Keratinocyte (primary cell): ENCODE data around the gene TRAPPC2L.

Source experiments
- EZH2 ChIP-seq: IDR thresholded peaks from one replicate; pipeline ENCODE4 v1.6.1; 2012; ENCODE audit warnings: inconsistent platforms, mild to moderate bottlenecking, low read length, moderate library complexity
- TF ChIP-seq, protein P1 (sequence below), 3 experiments: IDR thresholded peaks in 1 of 3; conservative IDR thresholded peaks in 1 of 3; optimal IDR thresholded peaks in 1 of 3; 2 replicates in 2 of 3; 3 replicates in 1 of 3; pipeline versions ENCODE3 to v1.5.1; 2011; ENCODE audit warnings: low read length in 3 of 3, mild to moderate bottlenecking in 3 of 3, moderate library complexity in 2 of 3, control low read depth in 1 of 3, inconsistent platforms in 1 of 3; ENCODE audit not compliant: insufficient read depth in 2 of 3; ENCODE audit errors: extremely low read depth in 1 of 3

- TF ChIP-seq, protein P1, sequence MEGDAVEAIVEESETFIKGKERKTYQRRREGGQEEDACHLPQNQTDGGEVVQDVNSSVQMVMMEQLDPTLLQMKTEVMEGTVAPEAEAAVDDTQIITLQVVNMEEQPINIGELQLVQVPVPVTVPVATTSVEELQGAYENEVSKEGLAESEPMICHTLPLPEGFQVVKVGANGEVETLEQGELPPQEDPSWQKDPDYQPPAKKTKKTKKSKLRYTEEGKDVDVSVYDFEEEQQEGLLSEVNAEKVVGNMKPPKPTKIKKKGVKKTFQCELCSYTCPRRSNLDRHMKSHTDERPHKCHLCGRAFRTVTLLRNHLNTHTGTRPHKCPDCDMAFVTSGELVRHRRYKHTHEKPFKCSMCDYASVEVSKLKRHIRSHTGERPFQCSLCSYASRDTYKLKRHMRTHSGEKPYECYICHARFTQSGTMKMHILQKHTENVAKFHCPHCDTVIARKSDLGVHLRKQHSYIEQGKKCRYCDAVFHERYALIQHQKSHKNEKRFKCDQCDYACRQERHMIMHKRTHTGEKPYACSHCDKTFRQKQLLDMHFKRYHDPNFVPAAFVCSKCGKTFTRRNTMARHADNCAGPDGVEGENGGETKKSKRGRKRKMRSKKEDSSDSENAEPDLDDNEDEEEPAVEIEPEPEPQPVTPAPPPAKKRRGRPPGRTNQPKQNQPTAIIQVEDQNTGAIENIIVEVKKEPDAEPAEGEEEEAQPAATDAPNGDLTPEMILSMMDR (optimal IDR thresholded peaks at IDR 0.05 in 1 of 3, IDR thresholded peaks at IDR 0.05 in 1 of 3, conservative IDR thresholded peaks at IDR 0.05 in 1 of 3; ENCODE audit: extremely low read depth in 1 of 3, insufficient read depth in 2 of 3, low read length in 3 of 3), result no peak
- no peak for TF ChIP-seq EZH2
Measured at GRCh38 chr16:88854306-88855111, 2.4 kb upstream of the TRAPPC2L start.
